ENCODE results near the gene PACSIN1. TPM values are rescaled to one million over a fixed set of nuclear protein-coding genes. Genes with fewer than 3 reads are reported as not detected.

PACSIN1 gene
- total RNA-seq, 1 experiment from 2014 or later, result 7.0 TPM

- Histone ChIP-seq H3K9ac (ENCODE audit: extremely low read depth, insufficient read length, low read length) (no peak overlapping the region), H3K27me3 (ENCODE audit: insufficient read depth, low read length) (no peaks in the 10 kb centered on the region), H3K23ac (ENCODE audit: insufficient read length, low read depth, low read length) (no peak overlapping the region), H4K20me1 (ENCODE audit: control insufficient read depth, insufficient read depth, insufficient read length) (no peaks in the 10 kb centered on the region), H3K79me1 (ENCODE audit: insufficient read depth, low read depth, low read length, poor library complexity, severe bottlenecking) (no peaks in the 10 kb centered on the region), H3K9me3 (ENCODE audit: control insufficient read depth, low read depth, low read length) (no peaks in the 10 kb centered on the region), H2BK5ac (ENCODE audit: insufficient read length, low read length) (no peak overlapping the region), H4K5ac (ENCODE audit: insufficient read length, low read depth, low read length) (no peak overlapping the region), H2BK12ac (ENCODE audit: insufficient read length, low read depth, low read length) (no peak overlapping the region), H2BK15ac (ENCODE audit: low read depth, low read length) (no peak overlapping the region), H3K27ac (ENCODE audit: insufficient read length, low read depth, low read length) (no peak overlapping the region), H3K56ac (ENCODE audit: insufficient read length, low read depth, low read length) (no peak overlapping the region), H3K79me2 (ENCODE audit: insufficient read depth, low read length) (no peaks in the 10 kb centered on the region), H3K23me2 (ENCODE audit: insufficient read length, low read depth, low read length, poor library complexity, severe bottlenecking) (no peaks in the 10 kb centered on the region), H2AK5ac (ENCODE audit: insufficient read length, low read length) (no peak overlapping the region), H2AFZ (ENCODE audit: low read length) (no peak overlapping the region), H4K8ac (replicated peaks; ENCODE audit: insufficient read length, low read depth, low read length) (no peak overlapping the region), H3K4me2 (ENCODE audit: insufficient read depth, insufficient read length, low read length) (no peak overlapping the region), H4K91ac (ENCODE audit: insufficient read length, low read depth, low read length) (no peak overlapping the region), H3T11ph (ENCODE audit: low read length) (no peak overlapping the region), H3K4ac (ENCODE audit: low read depth, low read length) (no peak overlapping the region), H2BK20ac (ENCODE audit: low read depth, low read length, poor library complexity, severe bottlenecking) (no peak overlapping the region), H2BK120ac (ENCODE audit: low read depth, low read length, poor library complexity, severe bottlenecking) (no peak overlapping the region), H3K14ac (ENCODE audit: insufficient read depth, low read length) (no peak overlapping the region), H3K18ac (ENCODE audit: insufficient read length, low read depth, low read length) (no peak overlapping the region), H3K4me1 (ENCODE audit: insufficient read depth, low read length) (peaks cover 2% of the 10 kb centered on the region; the same call in 1 of the 2 replicates)
- TF ChIP-seq CTCF (conservative IDR thresholded peaks at IDR 0.05), result no peak
- Mint-ChIP-seq H3K9me3 (peaks cover 7 to 8% of the 10 kb centered on the region in 2 experiments), H3K27me3 (ENCODE audit: low read depth) (no peaks in the 10 kb centered on the region), H3K4me1 (peaks cover 8 to 20% of the 10 kb centered on the region in 2 experiments), H3K36me3 (ENCODE audit: insufficient read depth in 1 of 3, low read depth in 3 of 3) (peaks cover 0 to 2% (median 2%) of the 10 kb centered on the region in 3 experiments; a peak in 1 of 7 replicates), H3K27ac (no peak overlapping the region; a peak in 1 of 7 replicates), H3K4me3 (no peak overlapping the region)
- no peak for DNase-seq
- WGBS (ENCODE audit: extremely low coverage, insufficient read length, low lambda C conversion rate), result no CpG with 5 or more reads among the region's 3 CpGs
Observed at GRCh38 chr6:34494973-34495372, 29.1 kb downstream of the PACSIN1 start.
